ENCODE results near the gene SRSF7.
A peak's percentile ranks its signal among the peaks of the same experiment; 100 is the strongest.
"Not testable (repeated sequence)": the region's sequence is repeated elsewhere in the genome, so short reads cannot be mapped to it uniquely, and the experiment has no call there.

SRSF7 gene

GRCh38 chr2:38731090-38731489 is 20.1 kb downstream of the SRSF7 start:
- DNase-seq = no peak

DNA sequence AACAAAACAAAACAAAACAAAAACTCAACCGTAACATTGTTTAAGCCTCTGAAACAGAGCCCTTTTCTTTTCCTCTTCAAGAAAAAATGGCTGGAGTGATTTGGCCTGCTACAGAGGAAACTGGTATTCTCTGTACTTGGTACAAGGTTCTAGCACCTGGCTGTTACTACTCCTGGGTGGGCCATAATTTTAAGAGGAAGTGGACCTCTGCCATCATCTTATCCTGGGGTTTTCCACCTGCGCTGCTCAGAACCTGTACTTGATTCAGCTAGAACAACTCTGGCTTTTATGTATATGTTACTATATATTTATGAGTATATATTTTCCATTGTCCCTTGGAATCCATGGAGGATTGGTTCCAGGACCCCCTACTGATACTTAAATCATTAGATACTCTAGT is 22.5 kb downstream of the SRSF7 start:
- no peak for DNase-seq

DNA sequence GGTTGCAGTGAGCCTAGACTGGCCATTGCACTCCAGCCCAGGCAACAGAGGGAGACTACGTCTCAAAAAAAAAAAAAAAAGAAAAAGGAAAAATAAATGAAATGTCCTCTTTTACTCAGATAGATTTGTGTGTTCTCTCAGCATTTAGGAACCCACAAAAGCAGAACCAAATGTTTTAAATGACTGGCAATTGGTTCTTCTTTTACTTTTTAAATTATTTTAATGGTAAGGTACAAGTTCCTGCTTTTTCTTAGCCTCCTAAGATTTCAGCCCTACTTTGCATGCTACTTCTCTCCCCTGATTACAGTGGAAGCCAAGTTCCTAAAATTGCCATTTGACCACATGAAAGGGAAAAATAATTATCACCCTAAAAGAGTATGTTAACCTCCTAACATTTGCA is 23.5 kb downstream of the SRSF7 start:
- DNase-seq = no peak

DNA sequence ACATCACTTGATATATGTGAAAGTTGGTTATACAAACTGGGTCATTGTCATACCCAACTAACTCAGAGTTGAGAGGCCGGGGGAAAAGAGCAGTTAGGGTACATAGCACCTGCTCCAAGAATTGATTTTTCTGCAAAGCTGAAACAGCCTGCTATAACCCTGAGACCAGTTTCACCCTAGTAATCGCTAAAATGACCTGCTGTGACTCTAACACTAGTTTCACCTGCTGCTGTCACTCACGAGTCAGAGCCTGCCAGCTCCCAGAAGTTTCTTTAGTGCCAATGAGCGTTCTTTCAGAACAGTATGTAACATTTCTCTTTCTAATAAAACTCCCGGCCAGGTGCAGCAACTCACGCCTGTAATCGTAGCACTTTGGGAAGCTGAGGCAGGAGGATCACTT is 28.0 kb downstream of the SRSF7 start:
- DNase-seq = no peak

GRCh38 chr2:38722271-38723061 is 28.7 kb downstream of the SRSF7 start:
- DNase-seq = peak in 1 of 2 donors; percentile 50

GRCh38 chr2:38720613-38721241 is 30.4 kb downstream of the SRSF7 start:
- DNase-seq = no peak

DNA sequence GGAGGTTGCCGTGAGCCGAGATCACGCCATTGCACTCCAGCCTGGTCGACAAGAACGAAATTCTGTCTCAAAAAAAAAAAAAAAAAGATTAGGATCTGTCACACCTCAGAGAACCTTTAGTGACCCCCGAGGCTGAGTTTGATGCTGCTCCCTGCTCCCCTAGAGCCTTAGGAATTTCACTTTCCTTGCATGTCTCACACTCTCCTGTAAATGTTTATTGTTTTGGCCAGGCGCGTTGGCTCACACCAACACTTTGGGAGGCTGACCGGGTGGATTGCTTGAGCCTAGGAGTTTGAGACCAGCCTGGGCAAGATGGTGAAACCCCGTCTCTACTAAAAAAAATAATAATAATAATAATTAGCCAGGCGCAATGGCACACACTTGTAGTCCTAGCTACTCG is 31.5 kb downstream of the SRSF7 start:
- no peak for DNase-seq

- DNase-seq = no peak
Observed at GRCh38 chr2:38718601-38719000, 32.6 kb downstream of the SRSF7 start.

- DNase-seq = no peak
Observed at GRCh38 chr2:38716185-38716584, 35.0 kb downstream of the SRSF7 start.

GRCh38 chr2:38714941-38715340 is 36.2 kb downstream of the SRSF7 start:
- DNase-seq = not testable (repeated sequence)

- no peak for DNase-seq
Observed at GRCh38 chr2:38713338-38713737, 37.8 kb downstream of the SRSF7 start.

DNA sequence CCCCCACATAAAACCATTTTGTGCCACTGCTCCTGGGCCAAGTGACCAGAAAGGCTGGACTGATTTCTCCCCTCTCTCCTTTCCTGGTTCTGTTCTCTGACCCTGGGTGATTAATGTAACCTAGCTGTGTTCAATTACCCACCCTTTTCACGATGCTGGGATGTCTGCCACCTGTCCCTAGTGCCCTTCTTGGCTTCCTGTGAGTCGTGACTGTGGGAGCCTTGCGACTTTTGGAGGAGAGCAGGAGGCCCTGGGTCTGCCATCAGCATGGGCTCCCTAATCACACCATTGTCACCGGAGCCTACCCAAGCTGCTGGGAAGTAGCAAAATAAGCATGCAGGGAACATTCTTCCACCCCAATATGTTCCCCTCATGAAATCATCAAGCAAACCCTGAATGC is 38.3 kb downstream of the SRSF7 start:
- no peak for DNase-seq

GRCh38 chr2:38712413-38712812 is 38.7 kb downstream of the SRSF7 start:
- DNase-seq = no peak

- no peak for DNase-seq
Observed at GRCh38 chr2:38711558-38711957, 39.6 kb downstream of the SRSF7 start.

DNA sequence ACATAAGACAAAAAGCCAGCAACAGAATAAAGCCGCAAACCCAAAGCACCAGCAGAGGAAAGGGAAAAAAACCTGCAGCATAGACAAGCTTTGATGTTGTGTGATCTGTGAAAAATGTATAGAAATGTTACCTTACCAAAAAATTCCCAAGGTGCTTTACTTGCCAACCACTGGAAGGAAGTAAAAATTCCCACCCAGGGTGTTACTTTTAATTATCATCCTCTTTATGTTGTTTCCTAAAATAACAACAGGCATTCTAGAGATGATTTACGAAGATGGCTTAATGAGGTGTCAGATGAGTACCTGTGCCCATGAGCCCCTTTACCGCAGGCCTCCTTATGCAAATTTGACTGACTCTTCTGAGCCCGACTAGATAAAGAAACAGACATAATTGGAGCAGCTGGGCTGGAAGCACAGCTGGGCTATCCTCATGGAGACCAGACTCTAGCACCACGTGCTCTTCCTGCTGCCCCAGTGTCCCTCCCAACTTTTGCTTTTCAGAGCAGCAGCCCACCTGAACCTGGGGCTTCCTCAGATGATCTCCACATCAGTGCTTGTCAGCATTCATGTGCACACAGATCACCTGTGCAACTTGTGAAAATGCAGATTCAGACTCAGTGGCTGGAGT is 41.5 kb downstream of the SRSF7 start:
- peak; percentile 20 to 68 for DNase-seq

DNA sequence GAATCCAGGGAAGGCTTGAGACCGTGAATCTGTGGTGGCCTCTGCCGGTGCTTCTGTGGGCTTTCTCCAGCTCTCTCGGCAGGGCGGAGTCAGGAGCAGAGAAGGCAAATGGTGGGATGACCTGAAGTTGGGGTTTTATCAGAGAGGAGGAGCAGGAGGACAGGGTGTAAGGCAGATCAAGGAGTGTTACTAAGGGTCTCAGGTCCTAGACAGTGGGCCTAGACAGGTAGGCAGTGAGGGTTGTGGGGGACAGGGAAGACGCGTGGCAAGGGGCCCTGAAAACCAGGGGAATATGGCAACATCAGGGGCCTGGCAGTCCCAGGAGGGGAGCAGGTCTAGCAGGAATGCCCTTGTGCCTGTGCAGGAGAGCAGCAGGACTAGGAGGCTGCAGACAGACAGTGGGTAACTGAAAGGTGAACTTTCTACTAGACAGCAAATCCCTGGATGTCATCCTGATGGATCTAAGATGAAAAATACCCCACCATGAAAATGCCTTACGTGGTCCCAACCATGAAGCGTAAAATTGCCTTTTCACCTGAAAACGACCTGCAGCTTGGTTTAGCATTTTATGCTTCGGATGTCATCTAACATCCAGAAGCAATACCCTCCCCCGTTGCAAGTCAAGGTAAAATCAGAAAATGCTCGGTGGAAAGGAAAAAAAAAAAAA is 42.1 kb downstream of the SRSF7 start:
- DNase-seq = no peak

GRCh38 chr2:38708491-38708890 is 42.7 kb downstream of the SRSF7 start:
- DNase-seq = not testable (repeated sequence)

DNA sequence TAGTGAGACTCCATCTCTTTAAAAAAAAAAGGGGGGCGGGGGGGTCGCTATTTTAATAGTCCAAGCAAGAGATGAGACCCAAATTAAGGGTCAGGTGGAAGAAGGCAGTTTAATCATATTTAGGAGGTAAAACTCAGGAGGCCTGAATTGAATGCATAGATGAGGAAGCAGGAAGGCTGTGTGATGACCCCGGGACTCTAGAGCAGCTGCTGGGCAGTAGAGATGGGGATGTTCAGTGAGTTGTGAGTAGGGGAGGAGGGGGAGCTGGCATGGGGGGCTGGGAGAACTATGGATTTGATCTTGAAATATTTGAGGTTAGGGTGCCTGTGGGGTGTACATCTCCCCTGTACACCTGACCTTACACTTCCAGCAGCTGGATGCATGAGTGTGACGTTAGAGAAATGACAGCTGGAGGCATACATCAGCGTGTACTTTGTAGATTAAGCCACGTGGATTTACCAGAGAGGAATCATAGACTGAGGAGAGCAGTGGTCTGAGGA is 44.3 kb downstream of the SRSF7 start:
- no peak for DNase-seq

- DNase-seq = no peak
Observed at GRCh38 chr2:38704664-38705063, 46.5 kb downstream of the SRSF7 start.

GRCh38 chr2:38703336-38703735 is 47.8 kb downstream of the SRSF7 start:
- not testable (repeated sequence) for DNase-seq

DNA sequence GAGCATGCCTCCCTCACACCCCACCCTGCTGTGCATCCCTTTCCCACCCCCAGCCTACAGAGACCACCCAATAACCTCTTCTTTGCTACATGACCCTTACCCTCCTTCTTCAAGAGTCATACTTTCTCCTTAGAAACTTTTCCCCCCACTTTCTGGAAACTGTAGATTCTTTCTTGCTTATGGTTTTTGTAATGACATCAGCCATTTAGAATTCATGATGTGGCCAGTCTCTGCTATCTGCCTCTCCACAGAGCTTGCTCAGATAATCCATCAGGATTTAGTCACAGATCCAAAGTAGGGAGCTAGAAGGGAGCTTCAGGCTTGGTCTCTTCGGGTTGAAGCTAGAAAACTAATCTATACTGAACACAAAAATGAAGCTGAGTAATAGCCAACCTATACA is 48.7 kb downstream of the SRSF7 start:
- DNase-seq = no peak

DNA sequence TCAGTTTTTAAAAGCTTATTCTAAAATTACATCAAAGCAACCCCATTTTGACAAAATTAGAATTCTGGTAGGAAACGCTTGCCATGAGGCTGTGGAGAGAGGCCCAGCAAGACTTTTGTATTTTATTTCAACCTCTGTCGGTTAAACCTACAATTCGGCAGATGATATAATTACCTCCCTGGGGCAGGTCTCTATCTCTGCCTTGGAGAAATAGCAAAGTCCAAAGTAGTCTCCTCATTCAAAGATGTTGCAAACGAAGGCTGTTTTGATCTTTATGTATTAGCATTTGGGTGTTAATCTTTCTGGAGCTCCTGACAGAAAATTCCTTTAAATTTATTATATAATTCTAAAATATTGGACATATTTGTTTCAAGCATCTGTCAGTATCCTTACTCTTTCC is 49.6 kb downstream of the SRSF7 start:
- DNase-seq = no peak

GRCh38 chr2:38700881-38701458 is 50.2 kb downstream of the SRSF7 start:
- no peak for DNase-seq
